K562 (cell line): Measurements from ENCODE around the gene MYADM. TPM values are rescaled to one million over a fixed set of nuclear protein-coding genes. Genes with fewer than 3 reads are reported as not detected.
"Not testable (repeated sequence)": the region's sequence is repeated elsewhere in the genome, so short reads cannot be mapped to it uniquely, and the experiment has no call there.

Experiments
- ATAC-seq: fragments of 200-7000 bp; cut with Tn5 transposase; 3 replicates; pipeline ENCODE4 v1.9.1; 2020; ENCODE audit warnings: moderate library complexity
- BruUV-seq: library from RNA; stranded (reverse); fragments of 400-500 nt; replicated peaks from 2 replicates; lab custom pipeline; 2021; lab: Mats Ljungman, UMichigan
- CTCF ChIA-PET: fragments of 300-600 bp; formaldehyde crosslinking; extraction: SDS; loops from one replicate; lab custom pipeline; 2021; ENCODE audit warnings: low intra/inter-chr PET ratio; lab: Yijun Ruan, JAX
- POLR2A ChIA-PET: fragments of 300-600, 350-650 bp; sonication (Branson Sonifier 250); formaldehyde crosslinking; extraction: SDS; loops from one replicate; lab custom pipeline; 2021; ENCODE audit warnings: antibody characterized with exemption, inconsistent platforms; lab: Yijun Ruan, JAX
- DNase-seq, 4 experiments: peaks; one replicate each; pipeline versions ENCODE4 v3.0.0 to v3.0.0-alpha.2; 2011 to 2018; ENCODE audit warnings: low spot score in 3 of 4, mixed read lengths in 3 of 4; ENCODE audit errors: extremely low read depth in 1 of 4
- FAIRE-seq: peaks from 2 replicates; lab custom pipeline; 2011; peaks lifted over from hg19 to GRCh38; lab: Jason Lieb, UNC
- H2AFZ ChIP-seq: 2 replicates; pipeline ENCODE4 v1.6.0; 2011; ENCODE audit warnings: low read depth, low read length, control low read depth, inconsistent platforms
- H3K27ac ChIP-seq: fragments of 200-600 bp; 3 replicates; pipeline ENCODE4 v1.8.0; 2011; ENCODE audit warnings: low read depth, mild to moderate bottlenecking, control low read depth, inconsistent platforms, low read length, moderate library complexity, mixed read lengths; ENCODE audit errors: extremely low read depth
- H3K27me3 ChIP-seq, 2 experiments: fragments of 300-600 bp in 1 of 2; 2 replicates in 1 of 2; 3 replicates in 1 of 2; pipeline versions ENCODE4 v1.6.0 to v1.8.0; 2011; ENCODE audit warnings: inconsistent platforms in 2 of 2, low read length in 2 of 2, mild to moderate bottlenecking in 1 of 2, mixed read lengths in 1 of 2, moderate library complexity in 1 of 2; ENCODE audit not compliant: control insufficient read depth in 2 of 2, insufficient read depth in 2 of 2
- H3K36me3 ChIP-seq: fragments of 300-600 bp; 3 replicates; pipeline ENCODE4 v1.8.0; 2011; ENCODE audit warnings: mild to moderate bottlenecking, low read length, inconsistent platforms; ENCODE audit not compliant: control insufficient read depth, insufficient read depth
- H3K4me1 ChIP-seq, 2 experiments: fragments of 200-600 bp in 1 of 2; replicated peaks in 1 of 2; 2 replicates in 1 of 2; 3 replicates in 1 of 2; pipeline versions ENCODE4 v1.5.1 to v1.8.0; 2011; ENCODE audit warnings: inconsistent platforms in 2 of 2, low read length in 2 of 2, mild to moderate bottlenecking in 1 of 2, mixed read lengths in 1 of 2, moderate library complexity in 1 of 2; ENCODE audit not compliant: control insufficient read depth in 2 of 2, insufficient read depth in 2 of 2
- H3K4me2 ChIP-seq: 2 replicates; pipeline ENCODE4 v1.6.1; 2011; ENCODE audit warnings: low read length, control low read depth, inconsistent platforms, mixed read lengths; ENCODE audit not compliant: insufficient read depth
- H3K4me3 ChIP-seq: fragments of 200-600 bp; sonication (generic), shearing (Covaris generic); 2 replicates; pipeline ENCODE4 v1.5.1; 2016; ENCODE audit warnings: control low read depth, inconsistent platforms
- H3K79me2 ChIP-seq: fragments of 200-600 bp; 3 replicates; pipeline ENCODE4 v1.8.0; 2011; ENCODE audit warnings: low read length, inconsistent platforms; ENCODE audit not compliant: control insufficient read depth, insufficient read depth
- H3K9ac ChIP-seq, 2 experiments: 2 replicates each; pipeline versions ENCODE4 v1.6.0 to v1.6.1; 2011; ENCODE audit warnings: low read depth in 2 of 2, low read length in 2 of 2, control low read depth in 1 of 2, inconsistent platforms in 1 of 2, mild to moderate bottlenecking in 1 of 2, mixed read lengths in 1 of 2; ENCODE audit not compliant: insufficient read depth in 1 of 2
- H3K9me1 ChIP-seq: one replicate; pipeline ENCODE4 v1.6.0; 2011; ENCODE audit warnings: inconsistent platforms, mild to moderate bottlenecking, low read length, moderate library complexity; ENCODE audit not compliant: control insufficient read depth, insufficient read depth
- H3K9me3 ChIP-seq: replicated peaks from 2 replicates; pipeline ENCODE4 v1.5.1; 2011; ENCODE audit warnings: low read depth, low read length, inconsistent platforms; ENCODE audit not compliant: control insufficient read depth, insufficient read depth
- H4K20me1 ChIP-seq: replicated peaks from 2 replicates; pipeline ENCODE4 v1.6.1; 2011; ENCODE audit warnings: low read length, inconsistent platforms, mixed read lengths; ENCODE audit not compliant: control insufficient read depth, insufficient read depth
- WGBS: fragments of 100-300 bp; shearing (Covaris generic); methylation state at CpG from one replicate; pipeline ENCODE4 v1.1.6; 2016; ENCODE audit warnings: low coverage, mixed read lengths; ENCODE audit not compliant: insufficient coverage; ENCODE audit errors: missing lambda C conversion rate; 5-methylcytosine and 5-hydroxymethylcytosine counted together
- in situ Hi-C: fragments of 300-500 bp; cut with MboI; formaldehyde crosslinking; loops from 4 replicates; pipeline ENCODE4 v1.15.0; 2018; ENCODE audit warnings: inconsistent platforms, mixed read lengths
- intact Hi-C: fragments of 100-400 bp; cut with micrococcal nuclease; formaldehyde crosslinking; loops from 2 replicates; pipeline ENCODE4 v1.14.2; 2022
- polyA plus RNA-seq, 8 experiments: library from polyadenylated mRNA; depleted of rRNA in 4 of 8; stranded (reverse) in 5 of 8; unstranded in 3 of 8; fragments of >200 nt; fragmentation: Nextera tagmentation in 2 of 8; fragmentation: Illumina TruSeq in 1 of 8; extraction: Ambion mirVana in 2 of 8; extraction: Trizol in 1 of 8; gene quantifications; 2 replicates each; pipeline versions ENCODE4 v1.2.1 to v1.2.3, GENCODE V29; 2011 to 2014; ENCODE audit warnings: inconsistent platforms in 1 of 8, missing spikeins in 1 of 8
- total RNA-seq, 7 experiments: library from RNA; depleted of rRNA in 6 of 7; stranded (reverse); fragments of >200 nt in 6 of 7; fragmentation: Illumina TruSeq in 2 of 7; extraction: Trizol in 2 of 7; gene quantifications; 2 replicates each; pipeline versions ENCODE4 v1.2.1 to v1.2.3, GENCODE V29; 2011 to 2021; ENCODE audit warnings: low replicate concordance in 1 of 7

MYADM gene
- total and polyA plus RNA-seq, 9 of the 15 experiments (the other 6 are each of a cell fraction or from before 2014, with no cell fraction given) = 4.5 to 70.3 (median 14.4) TPM

DNA sequence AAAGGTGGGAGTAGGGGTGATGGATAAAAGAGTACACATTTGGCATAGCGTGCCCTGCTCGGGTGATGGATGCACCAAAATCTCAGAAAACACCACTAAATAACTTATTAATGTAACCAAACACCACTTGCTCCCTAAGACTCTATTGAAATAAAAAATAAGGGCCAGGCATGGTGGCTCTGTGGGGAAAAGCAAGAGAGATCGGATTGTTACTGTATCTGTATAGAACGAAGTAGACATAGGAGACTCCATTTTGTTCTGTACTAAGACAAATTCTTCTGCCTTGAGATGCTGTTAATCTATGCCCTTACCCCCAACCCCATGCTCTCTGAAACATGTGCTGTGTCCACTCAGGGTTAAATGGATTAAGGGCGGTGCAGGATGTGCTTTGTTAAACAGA is 29.2 kb upstream of the MYADM start:
- H3K27me3 ChIP-seq, DNase-seq, H3K4me3 ChIP-seq, H3K9me1 ChIP-seq, POLR2A ChIA-PET, FAIRE-seq, H3K9ac ChIP-seq, H2AFZ ChIP-seq, H3K4me2 ChIP-seq, ATAC-seq, H3K9me3 ChIP-seq, H4K20me1 ChIP-seq, intact Hi-C loops, H3K36me3 ChIP-seq, H3K79me2 ChIP-seq, H3K4me1 ChIP-seq, H3K27ac ChIP-seq, in situ Hi-C loops, CTCF ChIA-PET, BruUV-seq: not testable (repeated sequence)
- 3% methylated on average over 4 of the region's 5 CpGs for WGBS

- H3K9me3 ChIP-seq, BruUV-seq, H4K20me1 ChIP-seq, H3K9me1 ChIP-seq, H3K36me3 ChIP-seq, H3K27me3 ChIP-seq, H3K4me1 ChIP-seq, H3K27ac ChIP-seq, DNase-seq, H3K79me2 ChIP-seq, H3K4me3 ChIP-seq, H3K9ac ChIP-seq, ATAC-seq, H2AFZ ChIP-seq, FAIRE-seq, H3K4me2 ChIP-seq, POLR2A ChIA-PET: not testable (repeated sequence)
- in situ Hi-C loops (loop anchor here (5.0 kb wide), 1 partner anchor 182 kb away; no protein-coding TSS in a partner anchor), intact Hi-C loops (loop anchor here (10.0 kb wide), 1 partner anchor 45 kb away; no protein-coding TSS in a partner anchor)
- WGBS = 6% methylated on average over 12 of the region's 12 CpGs
- CTCF ChIA-PET = interaction anchor here (0.6 kb wide), 1 partner anchor 49 kb away, joined by 3 read pairs; no protein-coding TSS in a partner anchor
Observed at GRCh38 chr19:53840241-53840640, 27.4 kb upstream of the MYADM start.
